Fibroblast of villous mesenchyme (primary cell): ENCODE measurements around the gene MAN1B1. TPM values are rescaled to one million over a fixed set of nuclear protein-coding genes. Genes with fewer than 3 reads are reported as not detected.

Source experiments
- DNase-seq: peaks from one replicate; pipeline ENCODE4 v3.0.0-alpha.2; 2010; ENCODE audit warnings: low read depth
- H3K4me3 ChIP-seq: 2 replicates; pipeline ENCODE4 v1.5.1; 2011; ENCODE audit warnings: low read depth, mild to moderate bottlenecking, low read length
- total RNA-seq: library from RNA; depleted of rRNA; stranded (reverse); fragments of >200 nt; gene quantifications from 2 replicates; pipeline ENCODE4 v1.2.3, GENCODE V29; 2012
- TF ChIP-seq, protein P1 (sequence below): IDR thresholded peaks from 2 replicates; pipeline ENCODE4 v1.5.1; 2012; ENCODE audit warnings: low read depth, mild to moderate bottlenecking, low read length; ENCODE audit not compliant: insufficient read depth

Gene MAN1B1
- total RNA-seq, 1 donor = 65.6 TPM

DNA sequence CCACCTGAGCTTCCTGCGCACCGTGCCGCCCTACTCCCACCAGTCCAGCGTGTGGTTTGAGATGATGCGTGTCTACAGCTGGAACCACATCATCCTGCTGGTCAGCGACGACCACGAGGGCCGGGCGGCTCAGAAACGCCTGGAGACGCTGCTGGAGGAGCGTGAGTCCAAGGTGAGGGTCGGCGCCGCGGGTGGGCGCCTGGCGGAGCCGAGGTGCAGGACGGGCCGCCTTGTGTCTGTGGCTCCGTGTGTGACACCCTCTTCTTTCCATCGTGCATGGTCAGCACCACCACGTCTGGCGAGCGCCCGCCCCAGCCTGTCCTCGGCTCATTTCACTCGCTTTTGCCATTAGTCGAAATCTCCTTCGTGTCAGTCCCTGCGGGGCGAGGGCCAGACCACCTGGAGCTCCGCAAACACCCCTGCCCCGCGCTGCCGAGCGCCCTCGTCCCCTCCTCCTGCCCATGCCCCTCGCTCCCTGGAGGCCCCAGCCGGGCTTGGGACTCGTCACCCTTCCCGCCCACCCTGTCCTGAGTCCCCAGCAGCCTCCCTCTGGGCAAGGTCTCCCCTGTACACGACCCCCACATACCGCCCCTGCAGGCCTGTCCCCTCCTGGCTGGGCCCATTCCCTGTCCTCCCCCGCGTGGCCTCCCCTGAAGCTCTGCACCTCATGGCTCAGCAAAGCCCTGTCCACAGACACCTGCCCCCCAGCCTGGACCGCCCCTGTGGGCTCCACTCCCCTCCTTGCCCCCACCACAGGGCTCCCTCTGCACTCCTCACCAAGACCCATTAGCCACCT lies 59.1 kb downstream of the MAN1B1 start:
- TF ChIP-seq, protein P1, sequence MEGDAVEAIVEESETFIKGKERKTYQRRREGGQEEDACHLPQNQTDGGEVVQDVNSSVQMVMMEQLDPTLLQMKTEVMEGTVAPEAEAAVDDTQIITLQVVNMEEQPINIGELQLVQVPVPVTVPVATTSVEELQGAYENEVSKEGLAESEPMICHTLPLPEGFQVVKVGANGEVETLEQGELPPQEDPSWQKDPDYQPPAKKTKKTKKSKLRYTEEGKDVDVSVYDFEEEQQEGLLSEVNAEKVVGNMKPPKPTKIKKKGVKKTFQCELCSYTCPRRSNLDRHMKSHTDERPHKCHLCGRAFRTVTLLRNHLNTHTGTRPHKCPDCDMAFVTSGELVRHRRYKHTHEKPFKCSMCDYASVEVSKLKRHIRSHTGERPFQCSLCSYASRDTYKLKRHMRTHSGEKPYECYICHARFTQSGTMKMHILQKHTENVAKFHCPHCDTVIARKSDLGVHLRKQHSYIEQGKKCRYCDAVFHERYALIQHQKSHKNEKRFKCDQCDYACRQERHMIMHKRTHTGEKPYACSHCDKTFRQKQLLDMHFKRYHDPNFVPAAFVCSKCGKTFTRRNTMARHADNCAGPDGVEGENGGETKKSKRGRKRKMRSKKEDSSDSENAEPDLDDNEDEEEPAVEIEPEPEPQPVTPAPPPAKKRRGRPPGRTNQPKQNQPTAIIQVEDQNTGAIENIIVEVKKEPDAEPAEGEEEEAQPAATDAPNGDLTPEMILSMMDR = no peak
- no peak for DNase-seq
- no peak overlapping the region for H3K4me3 ChIP-seq

DNA sequence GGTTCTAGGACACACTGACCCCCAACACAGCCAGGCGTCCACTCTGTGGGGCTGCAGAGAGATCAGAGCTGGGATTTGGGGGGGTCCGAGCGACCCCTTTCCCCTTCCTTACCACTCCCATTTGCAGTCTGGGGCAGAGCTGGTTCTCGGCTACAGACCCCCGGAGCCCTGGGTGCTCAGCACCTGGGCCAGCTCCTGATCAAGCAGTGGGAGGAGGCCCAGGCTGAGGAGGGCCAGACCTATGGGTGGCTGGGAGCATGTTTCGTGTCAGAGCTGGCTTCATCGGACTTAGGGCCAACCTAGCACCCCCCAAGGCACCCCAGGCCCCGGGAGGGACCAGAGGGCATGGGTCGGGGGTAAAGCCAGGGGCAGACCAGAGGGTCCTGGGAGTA lies 59.7 kb downstream of the MAN1B1 start:
- TF ChIP-seq, protein P1 = no peak
- no peak overlapping the region for H3K4me3 ChIP-seq
- no peak for DNase-seq

DNA sequence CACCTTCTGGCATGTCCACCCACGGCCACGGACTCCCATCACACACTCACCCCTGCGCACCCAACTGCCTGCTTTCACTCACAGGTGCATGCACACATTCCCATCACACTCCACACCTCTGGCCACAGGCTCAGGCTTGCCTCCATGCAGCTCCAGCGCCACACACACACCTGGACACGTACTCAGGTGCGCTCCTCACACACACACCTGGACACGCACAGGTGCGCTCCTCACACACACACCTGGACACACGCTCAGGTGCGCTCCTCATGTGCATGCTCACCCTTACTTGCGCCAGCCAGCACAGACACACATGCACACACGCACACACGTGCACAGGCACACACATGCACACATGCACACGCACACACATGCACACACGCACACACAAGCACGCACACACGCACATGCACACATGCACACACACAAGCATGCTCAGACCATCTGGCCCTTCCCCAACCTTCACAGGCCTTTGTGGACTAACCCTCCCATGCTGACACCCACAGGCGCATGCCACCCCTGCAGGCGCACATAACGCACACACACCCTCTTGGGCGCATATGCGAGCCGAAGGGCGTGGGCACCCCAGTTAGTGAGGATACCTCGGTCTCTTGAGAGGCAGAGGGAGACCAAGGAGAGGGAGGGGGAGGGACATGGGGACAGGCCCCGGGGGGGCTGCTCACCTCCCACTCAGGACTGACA lies 60.5 kb downstream of the MAN1B1 start:
- no peak overlapping the region for H3K4me3 ChIP-seq
- TF ChIP-seq, protein P1 = no peak
- DNase-seq = no peak

DNA sequence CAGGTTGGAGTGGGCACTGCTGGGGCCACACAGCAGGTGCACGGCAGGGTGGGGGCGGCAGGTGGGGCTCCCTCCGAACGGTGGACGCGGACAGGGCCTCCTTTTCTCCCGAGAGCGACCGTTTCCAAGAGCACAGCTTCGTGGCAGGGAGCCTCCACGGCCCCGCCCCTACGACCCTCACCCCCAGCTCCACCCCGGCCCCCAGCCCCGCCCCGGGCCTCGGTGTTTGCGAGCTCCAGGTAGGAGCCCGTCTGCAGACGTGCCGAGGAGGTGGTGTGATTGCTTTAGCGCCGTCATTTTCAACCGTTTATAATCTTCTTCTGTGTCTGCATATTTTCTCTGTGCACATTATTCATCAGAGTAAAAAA lies 61.0 kb downstream of the MAN1B1 start:
- no peak overlapping the region for H3K4me3 ChIP-seq
- no peak for DNase-seq
- TF ChIP-seq, protein P1 = no peak

DNA sequence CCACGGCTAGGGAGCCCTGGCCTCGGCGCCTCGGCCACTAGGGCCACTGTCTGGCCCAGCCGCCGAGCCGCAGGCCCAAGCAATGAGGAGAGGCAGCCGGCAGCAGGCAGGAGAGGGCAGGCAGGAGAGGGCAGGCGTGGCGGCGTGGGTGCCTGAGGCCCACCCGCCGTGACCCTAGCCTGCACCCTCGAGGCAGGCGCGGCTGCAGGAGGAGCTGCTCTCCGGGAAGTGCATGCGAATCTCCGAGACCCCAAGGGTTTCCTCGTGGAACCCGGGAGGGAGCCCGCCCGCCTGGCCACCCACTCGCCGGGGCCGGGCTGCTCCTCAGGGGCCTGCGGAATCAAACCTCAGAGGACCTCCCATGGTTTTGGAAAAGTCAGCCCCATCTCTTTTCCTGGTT lies 61.5 kb downstream of the MAN1B1 start:
- DNase-seq = no peak
- H3K4me3 ChIP-seq = no peak overlapping the region
- TF ChIP-seq, protein P1 = no peak

DNA sequence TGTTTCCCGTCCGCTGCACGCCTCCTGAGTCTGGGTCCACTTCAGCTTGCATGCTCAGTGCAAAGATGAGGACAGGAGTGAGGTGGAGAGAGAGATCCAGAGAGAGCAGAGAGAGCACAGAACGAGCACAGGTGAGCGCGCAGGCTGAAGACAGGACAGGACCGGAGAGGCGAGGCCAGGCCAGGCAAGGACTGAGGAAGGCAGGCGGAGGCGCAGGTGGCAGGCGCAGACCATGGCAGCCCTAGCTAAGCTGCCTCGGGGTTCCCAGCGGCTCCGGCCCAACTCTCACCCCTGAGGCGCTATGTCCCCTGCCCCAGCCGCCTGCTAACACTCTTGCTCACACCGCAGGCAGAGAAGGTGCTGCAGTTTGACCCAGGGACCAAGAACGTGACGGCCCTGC lies 61.9 kb downstream of the MAN1B1 start:
- H3K4me3 ChIP-seq = no peak overlapping the region
- no peak for DNase-seq
- TF ChIP-seq, protein P1 = no peak
